Calu3 (cell line): ENCODE data around the gene CUL4A. TPM values are rescaled to one million over a fixed set of nuclear protein-coding genes. Genes with fewer than 3 reads are reported as not detected.

Source experiments
- BruUV-seq: library from RNA; stranded (reverse); fragments of 400-500 nt; replicated peaks from 2 replicates; lab custom pipeline; 2021; lab: Mats Ljungman, UMichigan
- CTCF ChIA-PET: fragments of 300-600 bp; sonication (Branson Sonifier 250); formaldehyde crosslinking; loops from one replicate; lab custom pipeline; 2022; ENCODE audit warnings: antibody characterized with exemption; lab: Charles Lee
- DNase-seq: peaks from one replicate; pipeline ENCODE4 v3.0.0; 2022
- H3K27ac Mint-ChIP-seq: one replicate; pipeline ENCODE4 v1.8.0; 2022; ENCODE audit warnings: mixed read lengths; ENCODE audit not compliant: unreplicated experiment
- H3K27me3 Mint-ChIP-seq: one replicate; pipeline ENCODE4 v1.8.0; 2022; ENCODE audit warnings: mixed read lengths; ENCODE audit not compliant: unreplicated experiment
- H3K36me3 Mint-ChIP-seq: one replicate; pipeline ENCODE4 v1.8.0; 2022; ENCODE audit warnings: mild to moderate bottlenecking, moderate library complexity, mixed read lengths; ENCODE audit not compliant: insufficient read depth, unreplicated experiment
- H3K4me1 Mint-ChIP-seq: one replicate; pipeline ENCODE4 v1.8.0; 2022; ENCODE audit warnings: mild to moderate bottlenecking, low read depth, mixed read lengths; ENCODE audit not compliant: unreplicated experiment
- H3K4me3 Mint-ChIP-seq: one replicate; pipeline ENCODE4 v1.8.0; 2022; ENCODE audit warnings: mild to moderate bottlenecking, low read depth, moderate library complexity, mixed read lengths; ENCODE audit not compliant: unreplicated experiment
- H3K9me3 Mint-ChIP-seq: one replicate; pipeline ENCODE4 v1.8.0; 2022; ENCODE audit warnings: low read depth, mixed read lengths; ENCODE audit not compliant: unreplicated experiment
- intact Hi-C: fragments of 100-400 bp; cut with micrococcal nuclease; formaldehyde crosslinking; loops from one replicate; pipeline ENCODE4 v1.10.0; 2022; ENCODE audit not compliant: unreplicated experiment
- total RNA-seq: library from RNA; stranded (reverse); gene quantifications from 2 replicates; pipeline ENCODE4 v1.2.3, GENCODE V29; 2022
- TF ChIP-seq, protein P1 (sequence below): fragments of 200-600 bp; IDR thresholded peaks from one replicate; pipeline ENCODE4 v1.8.0; 2022; ENCODE audit warnings: antibody characterized with exemption; ENCODE audit not compliant: unreplicated experiment

Gene CUL4A
- total RNA-seq, 1 experiment from 2014 or later = 32.1 TPM

- Mint-ChIP-seq H3K27me3 (peaks cover 13% of the 10 kb centered on the region), H3K36me3 (no peaks in the 10 kb centered on the region), H3K9me3 (no peaks in the 10 kb centered on the region), H3K27ac (no peak overlapping the region), H3K4me3 (no peak overlapping the region), H3K4me1 (no peaks in the 10 kb centered on the region)
- TF ChIP-seq, protein P1, sequence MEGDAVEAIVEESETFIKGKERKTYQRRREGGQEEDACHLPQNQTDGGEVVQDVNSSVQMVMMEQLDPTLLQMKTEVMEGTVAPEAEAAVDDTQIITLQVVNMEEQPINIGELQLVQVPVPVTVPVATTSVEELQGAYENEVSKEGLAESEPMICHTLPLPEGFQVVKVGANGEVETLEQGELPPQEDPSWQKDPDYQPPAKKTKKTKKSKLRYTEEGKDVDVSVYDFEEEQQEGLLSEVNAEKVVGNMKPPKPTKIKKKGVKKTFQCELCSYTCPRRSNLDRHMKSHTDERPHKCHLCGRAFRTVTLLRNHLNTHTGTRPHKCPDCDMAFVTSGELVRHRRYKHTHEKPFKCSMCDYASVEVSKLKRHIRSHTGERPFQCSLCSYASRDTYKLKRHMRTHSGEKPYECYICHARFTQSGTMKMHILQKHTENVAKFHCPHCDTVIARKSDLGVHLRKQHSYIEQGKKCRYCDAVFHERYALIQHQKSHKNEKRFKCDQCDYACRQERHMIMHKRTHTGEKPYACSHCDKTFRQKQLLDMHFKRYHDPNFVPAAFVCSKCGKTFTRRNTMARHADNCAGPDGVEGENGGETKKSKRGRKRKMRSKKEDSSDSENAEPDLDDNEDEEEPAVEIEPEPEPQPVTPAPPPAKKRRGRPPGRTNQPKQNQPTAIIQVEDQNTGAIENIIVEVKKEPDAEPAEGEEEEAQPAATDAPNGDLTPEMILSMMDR = no peak
- CTCF ChIA-PET = no interaction called here
- intact Hi-C loops = no loop called here
- BruUV-seq = no TSS peak
- no peak for DNase-seq
Observed at GRCh38 chr13:113280126-113280525, 70.7 kb downstream of the CUL4A start.

DNA sequence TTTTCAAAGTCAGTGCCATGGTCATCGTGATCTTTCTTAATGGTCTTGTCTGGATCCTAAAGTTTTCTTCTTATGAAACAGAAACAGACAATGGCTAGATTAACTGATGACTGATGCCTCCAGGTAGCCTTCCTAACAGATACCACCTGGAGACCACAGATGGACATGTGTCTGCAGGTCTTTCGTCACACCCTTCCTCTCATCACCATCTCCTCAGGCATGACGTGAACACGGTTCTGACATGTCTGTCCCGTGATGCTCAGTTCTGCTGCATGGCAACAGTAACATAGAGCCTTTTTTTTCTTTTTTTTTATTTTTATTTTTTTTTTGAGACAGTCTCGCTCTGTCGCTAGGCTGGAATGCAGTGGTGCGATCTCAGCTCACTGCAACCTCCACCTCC is 74.5 kb downstream of the CUL4A start:
- Mint-ChIP-seq H3K36me3 (no peaks in the 10 kb centered on the region), H3K27me3 (peaks cover 13% of the 10 kb centered on the region), H3K27ac (no peak overlapping the region), H3K9me3 (no peaks in the 10 kb centered on the region), H3K4me1 (no peaks in the 10 kb centered on the region), H3K4me3 (no peak overlapping the region)
- intact Hi-C loops = no loop called here
- BruUV-seq = no TSS peak
- CTCF ChIA-PET = no interaction called here
- DNase-seq = no peak
- TF ChIP-seq, protein P1 = no peak

GRCh38 chr13:113288880-113289279 is 79.5 kb downstream of the CUL4A start:
- peaks cover 12% of the 10 kb centered on the region for H3K27me3 Mint-ChIP-seq

GRCh38 chr13:113291129-113291528 is 81.7 kb downstream of the CUL4A start:
- no peaks in the 10 kb centered on the region for H3K4me1 Mint-ChIP-seq
- H3K27ac Mint-ChIP-seq = no peak overlapping the region
- H3K9me3 Mint-ChIP-seq = no peaks in the 10 kb centered on the region
- TF ChIP-seq, protein P1 = no peak
- CTCF ChIA-PET = interaction anchor here (0.9 kb wide), 1 partner anchor 115 kb away, joined by 8 read pairs; no protein-coding TSS in a partner anchor
- no peaks in the 10 kb centered on the region for H3K36me3 Mint-ChIP-seq
- H3K4me3 Mint-ChIP-seq = no peak overlapping the region
- DNase-seq = no peak
- H3K27me3 Mint-ChIP-seq = peaks cover 12% of the 10 kb centered on the region
- BruUV-seq = no TSS peak
- intact Hi-C loops = no loop called here

More at GRCh38 chr13:113288880-113289279, 79.5 kb downstream of the CUL4A start:
- TF ChIP-seq, protein P1 = no peak
- Mint-ChIP-seq H3K4me1 (no peaks in the 10 kb centered on the region), H3K36me3 (no peaks in the 10 kb centered on the region), H3K4me3 (no peak overlapping the region), H3K9me3 (no peaks in the 10 kb centered on the region), H3K27ac (no peak overlapping the region)
- intact Hi-C loops = no loop called here
- CTCF ChIA-PET = no interaction called here
- no peak for DNase-seq
- no TSS peak for BruUV-seq
